Suprapubic skin (tissue), 4 donors: Measurements from ENCODE around the gene ZNF579. TPM values are rescaled to one million over a fixed set of nuclear protein-coding genes. Genes with fewer than 3 reads are reported as not detected.
"Not testable (repeated sequence)": the region's sequence is repeated elsewhere in the genome, so short reads cannot be mapped to it uniquely, and the experiment has no call there.

Experiments
- DNase-seq, 2 donors: peaks; one replicate each; pipeline ENCODE4 v3.0.0-alpha.2; 2019; ENCODE audit warnings: low spot score in 2 of 2
- H3K27ac ChIP-seq: fragments of 200-600 bp; sonication (generic); one replicate; pipeline ENCODE4 v1.5.1; 2019
- H3K27me3 ChIP-seq: fragments of 200-600 bp; sonication (generic); one replicate; pipeline ENCODE4 v1.5.1; 2019
- H3K36me3 ChIP-seq: fragments of 200-600 bp; sonication (generic); one replicate; pipeline ENCODE4 v1.5.1; 2019
- H3K4me1 ChIP-seq: fragments of 200-600 bp; sonication (generic); one replicate; pipeline ENCODE4 v1.5.1; 2019
- H3K4me3 ChIP-seq: fragments of 200-600 bp; sonication (generic); one replicate; pipeline ENCODE4 v1.5.1; 2019; ENCODE audit warnings: mild to moderate bottlenecking
- H3K9me3 ChIP-seq: fragments of 200-600 bp; sonication (generic); one replicate; pipeline ENCODE4 v1.5.1; 2019
- EP300 ChIP-seq: sonication (generic); formaldehyde crosslinking; IDR thresholded peaks from one replicate; pipeline ENCODE4 v1.6.1; 2017; ENCODE audit warnings: antibody characterized with exemption
- POLR2A ChIP-seq, 2 donors: fragments of 450-650 bp; IDR thresholded peaks; one replicate each; pipeline ENCODE4 v1.6.1; 2017; ENCODE audit warnings: antibody characterized with exemption in 2 of 2, mild to moderate bottlenecking in 2 of 2, moderate library complexity in 2 of 2
- POLR2AphosphoS5 ChIP-seq, 3 donors: sonication (generic); formaldehyde crosslinking; IDR thresholded peaks; one replicate each; pipeline ENCODE4 v1.6.1; 2017; ENCODE audit warnings: antibody characterized with exemption in 3 of 3
- WGBS: methylation state at CpG from one replicate; pipeline ENCODE4 v1.1.5; 2018; 5-methylcytosine and 5-hydroxymethylcytosine counted together
- total RNA-seq, 4 donors: library from RNA; depleted of rRNA; stranded (reverse); fragments of >200 nt; gene quantifications; one replicate each; pipeline ENCODE4 v1.1.0, GENCODE V29; 2016
- TF ChIP-seq, protein P1 (sequence below), 2 donors: fragments of 200-600 bp in 1 of 2; fragments of 450-650 bp in 1 of 2; sonication (generic) in 1 of 2; IDR thresholded peaks; one replicate each; pipeline ENCODE4 v1.5.1; 2016 to 2019; ENCODE audit warnings: antibody characterized with exemption in 2 of 2, mild to moderate bottlenecking in 1 of 2, moderate library complexity in 1 of 2

The ZNF579 gene
- total RNA-seq, 4 donors from 2014 or later = 1.8 to 3.1 (median 2.8) TPM

GRCh38 chr19:55535965-55536350 lies 44.7 kb downstream of the ZNF579 start:
- H3K36me3 ChIP-seq = no peaks in the 10 kb centered on the region
- DNase-seq = no peak
- WGBS = 83% methylated on average over 11 of the region's 22 CpGs

GRCh38 chr19:55535173-55535964 lies 45.3 kb downstream of the ZNF579 start:
- H3K36me3 ChIP-seq = no peaks in the 10 kb centered on the region

More at GRCh38 chr19:55535965-55536350, 44.7 kb downstream of the ZNF579 start:
- peaks cover 17% of the 10 kb centered on the region for H3K27me3 ChIP-seq
- H3K4me1 ChIP-seq = no peaks in the 10 kb centered on the region
- H3K27ac ChIP-seq = no peak overlapping the region
- TF ChIP-seq POLR2A (IDR thresholded peaks at IDR 0.05) (no peak), EP300 (no peak), POLR2AphosphoS5 (IDR thresholded peaks at IDR 0.05) (no peak)
- TF ChIP-seq, protein P1, sequence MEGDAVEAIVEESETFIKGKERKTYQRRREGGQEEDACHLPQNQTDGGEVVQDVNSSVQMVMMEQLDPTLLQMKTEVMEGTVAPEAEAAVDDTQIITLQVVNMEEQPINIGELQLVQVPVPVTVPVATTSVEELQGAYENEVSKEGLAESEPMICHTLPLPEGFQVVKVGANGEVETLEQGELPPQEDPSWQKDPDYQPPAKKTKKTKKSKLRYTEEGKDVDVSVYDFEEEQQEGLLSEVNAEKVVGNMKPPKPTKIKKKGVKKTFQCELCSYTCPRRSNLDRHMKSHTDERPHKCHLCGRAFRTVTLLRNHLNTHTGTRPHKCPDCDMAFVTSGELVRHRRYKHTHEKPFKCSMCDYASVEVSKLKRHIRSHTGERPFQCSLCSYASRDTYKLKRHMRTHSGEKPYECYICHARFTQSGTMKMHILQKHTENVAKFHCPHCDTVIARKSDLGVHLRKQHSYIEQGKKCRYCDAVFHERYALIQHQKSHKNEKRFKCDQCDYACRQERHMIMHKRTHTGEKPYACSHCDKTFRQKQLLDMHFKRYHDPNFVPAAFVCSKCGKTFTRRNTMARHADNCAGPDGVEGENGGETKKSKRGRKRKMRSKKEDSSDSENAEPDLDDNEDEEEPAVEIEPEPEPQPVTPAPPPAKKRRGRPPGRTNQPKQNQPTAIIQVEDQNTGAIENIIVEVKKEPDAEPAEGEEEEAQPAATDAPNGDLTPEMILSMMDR (IDR thresholded peaks at IDR 0.05) = no peak
- H3K9me3 ChIP-seq = no peaks in the 10 kb centered on the region
- H3K4me3 ChIP-seq = no peak overlapping the region

GRCh38 chr19:55534280-55534679 lies 46.4 kb downstream of the ZNF579 start:
- DNase-seq, H3K9me3 ChIP-seq, H3K4me3 ChIP-seq, H3K36me3 ChIP-seq, H3K4me1 ChIP-seq, H3K27ac ChIP-seq: not testable (repeated sequence)
- peaks cover 11% of the 10 kb centered on the region for H3K27me3 ChIP-seq
- WGBS = 94% methylated on average over 7 of the region's 7 CpGs

More at GRCh38 chr19:55535173-55535964, 45.3 kb downstream of the ZNF579 start:
- Histone ChIP-seq H3K4me3 (no peak overlapping the region), H3K27ac (no peak overlapping the region), H3K27me3 (peaks cover 14% of the 10 kb centered on the region), H3K9me3 (no peaks in the 10 kb centered on the region), H3K4me1 (no peaks in the 10 kb centered on the region)
- 79% methylated on average over 9 of the region's 12 CpGs for WGBS
- no peak for DNase-seq
- TF ChIP-seq, protein P1 (IDR thresholded peaks at IDR 0.05) = no peak
- TF ChIP-seq POLR2AphosphoS5 (IDR thresholded peaks at IDR 0.05) (no peak), EP300 (no peak), POLR2A (IDR thresholded peaks at IDR 0.05) (no peak)

- TF ChIP-seq, protein P1 (IDR thresholded peaks at IDR 0.05) = no peak
- TF ChIP-seq EP300 (no peak), POLR2AphosphoS5 (IDR thresholded peaks at IDR 0.05) (no peak), POLR2A (IDR thresholded peaks at IDR 0.05) (no peak)
- H3K4me3 ChIP-seq = no peak overlapping the region
- WGBS = 89% methylated on average over 17 of the region's 26 CpGs
Observed at GRCh38 chr19:55530996-55531395, 49.7 kb downstream of the ZNF579 start.

DNA sequence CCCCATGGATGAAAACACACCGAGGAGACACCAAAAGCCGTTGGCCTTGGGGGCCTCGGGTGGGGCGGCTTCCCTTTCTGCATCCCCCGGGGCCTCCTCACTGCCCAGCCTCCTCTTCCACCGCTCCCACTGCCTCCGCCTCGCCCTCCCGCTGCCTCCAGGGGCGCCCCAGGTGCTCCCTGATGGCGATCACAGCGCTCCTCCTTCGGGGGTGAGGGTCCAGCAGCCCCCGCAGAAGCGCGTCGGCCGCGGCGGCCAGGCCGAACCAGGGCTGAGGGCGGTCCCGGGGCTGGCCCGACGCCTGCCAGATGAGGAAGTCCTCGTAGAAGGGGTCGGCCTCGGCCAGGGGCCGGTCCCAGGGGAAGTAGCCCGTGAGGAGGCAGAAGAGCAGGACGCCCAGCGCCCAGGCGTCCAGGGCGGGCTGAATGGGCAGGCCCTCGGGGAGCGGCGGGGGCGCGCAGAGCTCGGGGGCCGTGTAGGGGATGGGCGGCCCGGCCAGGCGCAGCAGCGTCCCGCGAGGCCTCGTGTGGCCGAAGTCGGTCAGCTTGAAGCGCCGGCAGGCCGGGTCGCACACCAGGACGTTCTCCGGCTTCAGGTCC lies 50.9 kb downstream of the ZNF579 start:
- no peak for TF ChIP-seq POLR2AphosphoS5 (IDR thresholded peaks at IDR 0.05)
- TF ChIP-seq POLR2A (IDR thresholded peaks at IDR 0.05) = no peak
- TF ChIP-seq EP300 = no peak
- TF ChIP-seq, protein P1 (IDR thresholded peaks at IDR 0.05) = no peak
- no peak overlapping the region for H3K27ac ChIP-seq
- H3K4me1 ChIP-seq = peaks cover 12% of the 10 kb centered on the region
- H3K4me3 ChIP-seq = no peak overlapping the region
- WGBS = 93% methylated on average over 37 of the region's 56 CpGs
- DNase-seq = no peak
- no peaks in the 10 kb centered on the region for H3K36me3 ChIP-seq
- H3K9me3 ChIP-seq = no peaks in the 10 kb centered on the region
- peaks cover 17% of the 10 kb centered on the region for H3K27me3 ChIP-seq

More at GRCh38 chr19:55530996-55531395, 49.7 kb downstream of the ZNF579 start:
- H3K4me1 ChIP-seq = peaks cover 7% of the 10 kb centered on the region
- H3K9me3 ChIP-seq = no peaks in the 10 kb centered on the region
- no peak for DNase-seq
- H3K27ac ChIP-seq = no peak overlapping the region
- H3K36me3 ChIP-seq = no peaks in the 10 kb centered on the region
- H3K27me3 ChIP-seq = peaks cover 12% of the 10 kb centered on the region
